Stimulated activated CD4-positive, alpha-beta T cell treated with anti-CD3 and anti-CD28 coated beads, Interleukin-1b, Interleukin-23, amount 100 ng/mL, for 24 hours (primary cell): ENCODE results near the gene TOM1L2.
"Not testable (repeated sequence)": the region's sequence is repeated elsewhere in the genome, so short reads cannot be mapped to it uniquely, and the experiment has no call there.

Source experiments
- DNase-seq, 4 experiments: peaks; one replicate each; pipeline ENCODE4 v3.0.0-alpha.2; 2020; ENCODE audit warnings: low read depth in 4 of 4, low spot score in 1 of 4

Gene TOM1L2

DNA sequence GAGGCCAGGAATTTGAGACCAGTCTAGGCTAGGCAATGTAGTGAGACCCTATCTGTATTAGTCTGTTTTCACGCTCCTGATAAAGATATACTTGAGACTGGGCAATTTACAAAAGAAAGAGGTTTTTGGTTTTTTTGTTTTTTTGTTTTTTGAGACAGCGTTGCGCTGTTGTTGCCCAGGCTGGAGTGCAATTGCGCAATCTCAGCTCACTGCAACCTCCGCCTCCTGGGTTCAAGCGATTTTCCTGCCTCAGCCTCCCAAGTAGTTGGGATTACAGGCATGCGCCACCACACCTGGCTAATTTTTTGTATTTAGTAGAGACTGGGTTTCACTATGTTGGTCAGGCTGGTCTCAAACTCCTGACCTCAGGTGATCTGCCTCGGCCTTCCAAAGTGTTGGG is 23.7 kb upstream of the TOM1L2 start:
- not testable (repeated sequence) for DNase-seq

- DNase-seq, result peak in 1 of 4 experiments; percentile 3
Observed at GRCh38 chr17:17994271-17995069, 22.3 kb upstream of the TOM1L2 start.

DNA sequence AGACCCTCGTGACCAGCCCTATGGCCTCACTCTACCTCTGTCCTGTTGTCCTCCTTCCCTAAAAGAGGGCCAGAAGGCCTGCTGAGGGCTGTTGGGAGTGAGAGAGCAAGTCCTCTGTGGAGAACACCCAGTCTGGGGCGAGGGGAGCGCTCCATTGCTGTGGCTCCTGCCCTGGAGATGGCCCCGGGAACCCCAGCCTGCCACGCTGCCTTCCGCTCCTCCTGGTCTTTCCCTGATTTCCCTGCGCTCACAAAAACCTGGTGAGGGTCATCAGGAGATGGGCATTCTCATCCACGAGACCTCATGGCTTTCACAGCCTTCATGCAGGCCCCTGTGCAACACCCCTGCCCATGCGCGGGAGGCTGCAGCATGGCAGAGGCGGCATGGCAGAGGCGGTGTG is 21.7 kb upstream of the TOM1L2 start:
- DNase-seq, result no peak

DNA sequence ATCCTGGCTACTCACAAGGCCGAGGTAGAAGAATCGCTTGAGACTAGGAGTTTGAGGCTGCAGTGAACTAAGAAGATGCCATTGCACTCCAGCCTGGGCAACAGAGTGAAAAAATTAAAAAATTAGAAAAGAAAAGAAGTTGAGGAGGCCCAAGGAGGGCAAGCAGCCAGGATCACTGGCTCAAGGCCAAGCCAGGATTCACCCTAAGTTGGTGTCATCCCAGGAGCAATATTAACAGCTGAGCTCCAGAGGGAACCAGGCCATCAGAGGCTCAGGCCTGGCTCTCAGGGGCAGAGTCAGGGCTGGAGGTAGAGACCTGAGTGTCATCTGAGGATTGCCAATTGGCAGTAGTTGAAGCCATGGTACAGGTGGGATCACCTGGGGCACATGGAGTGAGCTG is 21.2 kb upstream of the TOM1L2 start:
- DNase-seq, result no peak

DNA sequence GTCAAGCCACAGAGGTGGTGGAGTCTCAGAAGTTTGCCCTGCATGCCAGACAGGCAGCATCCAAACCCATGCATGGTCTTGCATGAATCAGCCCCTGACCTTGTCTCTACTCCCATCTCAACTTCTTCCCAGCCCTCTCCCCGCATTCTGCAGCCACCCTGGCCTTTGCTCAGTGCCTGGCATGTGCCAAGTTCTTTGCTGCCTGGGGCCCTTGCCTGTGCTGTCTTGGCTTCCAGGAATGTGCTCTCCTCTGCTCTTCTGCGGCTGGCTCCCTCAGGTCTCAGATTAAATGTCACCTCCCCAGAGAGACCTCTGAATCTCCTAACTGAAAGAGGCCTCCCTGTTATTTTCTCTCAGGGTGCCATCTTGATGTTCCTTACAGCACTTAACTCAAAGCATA is 18.1 kb upstream of the TOM1L2 start:
- no peak for DNase-seq

DNA sequence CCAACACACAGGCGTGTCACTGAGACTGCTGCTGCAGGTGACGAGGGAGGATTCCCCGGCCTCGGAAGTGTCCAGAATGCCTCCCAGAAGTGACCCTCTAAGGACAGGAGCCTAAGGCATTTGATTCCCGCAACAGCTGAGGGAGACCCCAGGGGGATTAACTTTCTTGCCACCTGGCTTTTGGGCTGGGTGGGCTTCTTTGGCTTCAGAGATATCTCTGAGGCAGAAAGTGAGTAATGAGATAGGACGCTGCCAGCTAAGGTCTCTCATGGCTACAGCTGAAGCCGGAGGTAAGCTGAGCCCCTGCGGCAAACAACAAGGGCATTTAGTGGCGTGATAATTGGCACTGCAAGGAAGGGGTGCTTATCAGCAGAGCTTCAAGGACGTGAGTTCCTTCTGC is 17.4 kb upstream of the TOM1L2 start:
- no peak for DNase-seq

DNA sequence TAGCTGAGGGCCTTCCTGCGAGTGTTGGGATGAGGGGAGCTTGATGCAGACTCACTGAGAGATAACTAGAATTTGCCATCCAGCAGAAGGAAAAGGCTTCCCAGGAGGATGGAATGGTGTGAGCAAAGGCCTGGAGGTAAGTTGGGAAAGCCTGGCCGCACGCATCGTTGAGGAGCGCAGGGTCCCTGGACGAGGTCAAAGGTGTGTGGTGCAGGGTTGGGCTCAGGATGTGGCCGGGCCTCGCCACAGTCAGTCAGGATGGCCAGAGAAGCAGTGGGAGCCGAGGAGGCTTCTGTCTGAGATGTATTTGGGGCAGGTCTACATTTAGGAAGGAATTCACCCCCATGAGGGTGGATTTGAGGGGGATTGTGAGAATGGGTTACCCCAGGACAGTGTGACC is 16.9 kb upstream of the TOM1L2 start:
- no peak for DNase-seq

DNA sequence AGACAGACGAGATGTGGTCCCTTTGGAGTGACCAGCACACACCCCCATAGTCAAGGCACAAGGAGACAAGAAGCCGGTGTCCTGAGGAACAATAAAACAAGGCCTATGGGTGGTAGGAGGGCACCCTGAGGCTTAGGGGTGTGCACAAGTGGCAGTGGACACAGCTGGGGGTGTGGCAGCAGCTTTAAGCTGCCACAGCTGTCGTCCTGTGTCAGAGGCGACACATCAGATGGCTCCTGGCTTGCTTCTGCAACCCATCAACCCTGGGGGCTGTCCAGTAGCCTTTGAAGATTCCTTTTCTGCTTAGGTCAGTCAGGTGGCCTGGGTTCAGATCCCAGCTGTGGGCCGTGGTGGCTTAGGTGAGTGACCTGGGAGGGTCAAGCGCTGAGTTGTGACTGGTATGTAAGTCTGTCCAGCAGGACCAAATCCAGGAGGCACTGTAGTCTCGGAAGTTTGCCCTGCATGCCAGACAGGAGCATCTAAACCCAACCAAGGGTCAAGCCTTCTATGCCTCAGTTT is 16.3 kb upstream of the TOM1L2 start:
- DNase-seq, result no peak

DNA sequence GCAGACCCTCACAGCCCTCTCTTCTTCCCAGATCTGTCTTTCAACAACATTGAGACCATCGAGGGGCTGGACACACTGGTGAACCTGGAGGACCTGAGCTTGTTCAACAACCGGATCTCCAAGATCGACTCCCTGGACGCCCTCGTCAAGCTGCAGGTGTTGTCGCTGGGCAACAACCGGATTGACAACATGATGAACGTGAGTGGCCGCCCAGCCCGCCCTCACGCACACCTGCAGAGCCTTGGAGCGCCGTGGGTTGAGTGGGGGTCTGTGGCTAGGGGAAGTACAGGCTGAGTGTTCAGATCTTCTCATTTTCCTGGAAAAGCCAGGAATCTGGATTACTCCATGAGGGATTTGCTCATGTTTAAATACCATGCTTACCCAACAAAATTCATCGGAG is 15.7 kb upstream of the TOM1L2 start:
- no peak for DNase-seq

DNA sequence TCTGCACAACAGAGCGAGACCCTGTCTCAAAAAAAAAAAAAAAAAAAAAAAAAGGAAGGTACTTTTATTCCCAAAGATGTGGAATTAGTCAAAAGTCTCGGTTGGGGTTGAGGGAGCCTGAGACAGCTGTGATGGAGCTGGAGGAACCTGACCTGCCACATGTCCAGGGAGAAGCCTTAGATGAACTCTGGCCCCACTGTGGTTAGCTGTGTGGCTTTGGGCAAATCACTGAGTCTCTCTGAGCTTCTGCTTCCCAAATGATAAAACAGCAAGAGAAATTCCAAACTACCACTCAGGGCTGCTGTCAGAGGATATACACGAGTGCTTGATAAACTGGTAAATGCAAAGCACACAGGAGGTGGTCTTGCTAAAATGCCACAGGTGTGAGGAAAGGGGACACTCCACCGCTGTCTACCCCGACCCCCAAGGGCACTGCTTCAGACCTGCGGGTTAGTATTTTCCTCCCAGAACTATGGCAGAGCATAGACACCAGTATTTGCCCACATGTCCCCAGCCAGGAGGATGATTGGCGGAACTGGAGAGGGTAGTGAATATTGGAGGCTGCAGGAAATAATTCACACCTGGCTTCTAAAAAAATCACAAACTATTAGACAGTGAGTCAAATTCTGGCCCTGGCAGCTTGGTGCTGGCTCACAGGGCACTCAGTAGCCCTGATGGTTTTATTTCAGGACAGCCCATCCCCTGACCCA is 15.1 kb upstream of the TOM1L2 start:
- DNase-seq, result no peak

GRCh38 chr17:17985555-17985954 is 13.4 kb upstream of the TOM1L2 start:
- no peak for DNase-seq

- DNase-seq, result no peak
Observed at GRCh38 chr17:17985153-17985552, 13.0 kb upstream of the TOM1L2 start.

- no peak for DNase-seq
Observed at GRCh38 chr17:17983776-17984175, 11.6 kb upstream of the TOM1L2 start.

DNA sequence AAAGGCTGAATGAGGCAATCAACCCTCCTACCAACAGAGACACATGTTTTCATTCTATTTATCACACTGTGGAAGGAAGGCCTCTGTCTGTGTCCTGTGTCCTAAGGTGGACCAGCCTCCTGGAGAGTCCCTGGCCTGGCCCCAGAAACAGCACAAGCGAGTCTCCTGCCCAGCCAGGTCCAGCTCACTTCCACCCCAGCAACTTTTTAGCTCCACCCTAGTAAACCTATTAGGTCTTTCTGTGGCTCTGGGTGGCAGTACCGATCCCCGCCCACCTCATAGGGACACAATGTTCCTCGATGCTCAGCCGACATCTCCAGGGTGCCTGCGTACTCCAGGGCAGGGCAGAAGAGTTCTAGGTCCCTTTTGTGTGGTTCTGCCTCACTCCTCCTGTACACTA is 11.2 kb upstream of the TOM1L2 start:
- no peak for DNase-seq

DNA sequence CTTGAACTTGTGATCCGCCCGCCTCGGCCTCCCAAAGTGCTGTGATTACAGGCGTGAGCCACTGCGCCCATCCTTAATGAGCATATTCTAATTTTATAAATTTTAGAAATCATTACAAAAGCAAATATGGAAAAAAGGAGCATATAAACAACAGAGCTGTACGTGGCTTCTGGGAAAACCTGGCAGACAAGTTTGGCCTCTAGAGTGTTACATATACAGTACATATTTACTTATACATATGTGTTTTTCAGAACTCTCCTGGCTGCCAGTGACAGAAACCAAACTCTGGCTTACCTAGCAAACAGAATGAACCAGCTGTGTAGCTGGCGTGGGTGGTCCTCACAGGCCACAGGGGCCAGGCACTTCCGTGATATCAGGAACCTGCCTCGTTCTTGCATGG is 10.6 kb upstream of the TOM1L2 start:
- no peak for DNase-seq

GRCh38 chr17:17981330-17981729 is 9.1 kb upstream of the TOM1L2 start:
- no peak for DNase-seq

DNA sequence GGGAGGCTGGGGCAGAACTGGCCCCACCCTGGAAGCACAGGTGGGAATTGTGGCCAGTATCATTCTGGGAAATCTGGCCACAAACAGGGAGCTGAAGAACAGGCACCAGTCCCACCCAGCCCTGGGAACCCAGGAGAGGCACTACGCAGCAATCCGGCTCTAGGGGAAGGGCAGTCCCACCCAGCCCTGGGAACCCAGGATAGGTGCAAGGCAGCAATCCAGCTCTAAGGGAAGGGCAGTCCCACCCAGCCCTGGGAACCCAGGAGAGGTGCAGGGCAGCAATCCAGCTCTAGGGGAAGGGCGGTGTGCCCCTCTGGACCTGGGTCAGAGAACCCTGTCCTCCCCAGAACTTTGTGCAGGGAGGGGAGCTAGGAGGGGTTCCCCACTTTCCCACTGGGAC is 7.6 kb upstream of the TOM1L2 start:
- no peak for DNase-seq

GRCh38 chr17:17978481-17979424 is 6.6 kb upstream of the TOM1L2 start:
- no peak for DNase-seq

DNA sequence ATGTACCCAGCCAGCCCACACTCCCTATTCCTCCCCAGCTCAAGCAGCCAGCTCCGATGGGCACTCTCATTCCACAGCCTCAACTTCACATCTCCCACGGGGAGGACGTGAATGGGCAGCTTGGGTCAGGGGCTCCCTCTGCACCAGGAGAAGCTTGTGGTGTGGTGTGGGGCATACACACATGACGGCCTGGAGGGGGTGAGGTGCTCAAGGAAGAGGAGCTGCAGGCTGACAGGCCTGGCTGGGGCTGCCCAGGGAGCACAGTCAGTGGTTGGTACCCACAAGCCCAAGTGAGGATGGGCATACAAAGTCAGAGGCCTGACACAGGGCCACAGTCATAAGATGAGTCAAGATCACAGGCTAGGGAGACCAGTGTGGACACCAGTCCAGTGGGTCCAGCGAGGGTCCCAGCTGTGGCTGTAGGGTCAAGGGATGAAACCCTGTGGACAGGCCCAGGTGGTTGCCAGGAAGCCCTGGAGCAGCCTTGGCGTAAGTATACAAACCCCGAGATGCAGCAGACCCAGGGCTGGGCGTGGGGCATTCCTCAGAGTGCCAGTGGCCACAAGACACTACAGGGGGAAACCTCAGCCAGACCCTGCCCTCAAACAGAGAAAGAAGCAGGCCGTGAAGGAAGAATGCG is 4.9 kb upstream of the TOM1L2 start:
- DNase-seq, result no peak

- DNase-seq, result no peak
Observed at GRCh38 chr17:17975436-17975835, 3.2 kb upstream of the TOM1L2 start.

- DNase-seq, result no peak
Observed at GRCh38 chr17:17972952-17973254, 703 bp upstream of the TOM1L2 start.
